Lower leg skin (tissue), 4 donors: ENCODE measurements around the gene BCL2L13. TPM values are rescaled to one million over a fixed set of nuclear protein-coding genes. Genes with fewer than 3 reads are reported as not detected.
"Not testable (repeated sequence)": the region's sequence is repeated elsewhere in the genome, so short reads cannot be mapped to it uniquely, and the experiment has no call there.

ENCODE experiments used
- DNase-seq, 2 donors: peaks; one replicate each; pipeline ENCODE4 v3.0.0-alpha.2; 2019; ENCODE audit warnings: low spot score in 2 of 2
- H3K4me3 ChIP-seq: fragments of 200-600 bp; sonication (generic); 2 replicates; pipeline ENCODE4 v1.5.1; 2017; ENCODE audit warnings: mild to moderate bottlenecking, low read depth; ENCODE audit not compliant: poor library complexity, severe bottlenecking
- POLR2A ChIP-seq, 2 donors: fragments of 450-650 bp; IDR thresholded peaks; one replicate each; pipeline ENCODE4 v1.6.1; 2016 to 2017; ENCODE audit warnings: antibody characterized with exemption in 2 of 2, mild to moderate bottlenecking in 1 of 2, moderate library complexity in 1 of 2
- WGBS, 2 donors: methylation state at CpG; one replicate each; pipeline ENCODE4 v1.1.5; 2018; 5-methylcytosine and 5-hydroxymethylcytosine counted together
- intact Hi-C: fragments of 100-400 bp; cut with DNase I; formaldehyde crosslinking; loops from one replicate; pipeline ENCODE4 v1.15.0; 2023; ENCODE audit warnings: low total_unique reads
- total RNA-seq, 4 donors: library from RNA; depleted of rRNA; stranded (reverse); fragments of >200 nt; gene quantifications; one replicate each; pipeline ENCODE4 v1.1.0, GENCODE V29; 2016
- TF ChIP-seq, protein P1 (sequence below), 3 donors: fragments of 450-650 bp; IDR thresholded peaks; one replicate each; pipeline ENCODE4 v1.5.1; 2016; ENCODE audit warnings: antibody characterized with exemption in 3 of 3, mild to moderate bottlenecking in 3 of 3, moderate library complexity in 2 of 3

Gene BCL2L13
- total RNA-seq, 4 donors from 2014 or later, result 63.0 to 71.2 (median 67.5) TPM

DNA sequence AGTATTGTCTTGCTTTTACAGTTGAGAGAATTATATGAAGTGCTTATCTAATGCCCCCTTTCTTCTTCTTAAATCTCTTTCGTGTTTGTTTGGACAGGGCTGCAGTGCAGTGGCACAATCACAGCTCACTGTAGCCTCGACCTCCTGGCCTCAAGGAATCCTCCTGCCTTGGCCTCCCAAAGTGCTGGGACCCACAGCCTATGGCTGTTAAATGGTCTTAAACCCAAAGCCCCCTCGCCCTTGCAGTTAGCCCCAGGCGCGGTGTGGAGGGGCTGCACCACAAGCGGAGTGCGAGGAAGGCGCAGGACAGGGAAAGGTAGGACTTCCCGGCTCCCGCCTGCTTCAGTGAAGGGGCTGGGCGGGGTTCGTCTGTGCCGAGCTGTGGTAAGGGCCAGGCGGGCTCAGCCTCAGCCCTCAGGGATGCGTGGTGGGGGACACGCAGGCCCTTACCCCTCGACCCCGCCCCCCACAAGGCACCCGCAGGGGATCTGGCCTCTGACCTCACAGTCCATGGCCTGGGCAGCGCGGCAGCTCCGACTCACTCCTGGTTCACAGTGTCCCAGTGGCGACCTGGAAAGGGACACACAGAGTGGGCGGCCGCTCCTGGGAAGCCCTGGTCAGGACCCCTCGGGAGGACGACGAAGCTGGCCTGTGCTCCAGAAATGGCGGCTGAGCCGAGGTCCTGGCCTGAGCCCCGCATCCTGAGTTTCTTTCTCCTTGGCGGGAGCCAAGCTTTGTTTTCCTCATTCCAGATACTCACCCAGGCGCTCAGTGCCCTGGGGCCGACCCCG, 111.2 kb downstream of the BCL2L13 start:
- TF ChIP-seq, protein P1, sequence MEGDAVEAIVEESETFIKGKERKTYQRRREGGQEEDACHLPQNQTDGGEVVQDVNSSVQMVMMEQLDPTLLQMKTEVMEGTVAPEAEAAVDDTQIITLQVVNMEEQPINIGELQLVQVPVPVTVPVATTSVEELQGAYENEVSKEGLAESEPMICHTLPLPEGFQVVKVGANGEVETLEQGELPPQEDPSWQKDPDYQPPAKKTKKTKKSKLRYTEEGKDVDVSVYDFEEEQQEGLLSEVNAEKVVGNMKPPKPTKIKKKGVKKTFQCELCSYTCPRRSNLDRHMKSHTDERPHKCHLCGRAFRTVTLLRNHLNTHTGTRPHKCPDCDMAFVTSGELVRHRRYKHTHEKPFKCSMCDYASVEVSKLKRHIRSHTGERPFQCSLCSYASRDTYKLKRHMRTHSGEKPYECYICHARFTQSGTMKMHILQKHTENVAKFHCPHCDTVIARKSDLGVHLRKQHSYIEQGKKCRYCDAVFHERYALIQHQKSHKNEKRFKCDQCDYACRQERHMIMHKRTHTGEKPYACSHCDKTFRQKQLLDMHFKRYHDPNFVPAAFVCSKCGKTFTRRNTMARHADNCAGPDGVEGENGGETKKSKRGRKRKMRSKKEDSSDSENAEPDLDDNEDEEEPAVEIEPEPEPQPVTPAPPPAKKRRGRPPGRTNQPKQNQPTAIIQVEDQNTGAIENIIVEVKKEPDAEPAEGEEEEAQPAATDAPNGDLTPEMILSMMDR (IDR thresholded peaks at IDR 0.05), result no peak
- no peak for DNase-seq
- intact Hi-C loops, result no loop called here
- H3K4me3 ChIP-seq, result no peak overlapping the region
- 91 to 93% methylated on average over 35 of the region's 35 CpGs for WGBS, 2 donors

DNA sequence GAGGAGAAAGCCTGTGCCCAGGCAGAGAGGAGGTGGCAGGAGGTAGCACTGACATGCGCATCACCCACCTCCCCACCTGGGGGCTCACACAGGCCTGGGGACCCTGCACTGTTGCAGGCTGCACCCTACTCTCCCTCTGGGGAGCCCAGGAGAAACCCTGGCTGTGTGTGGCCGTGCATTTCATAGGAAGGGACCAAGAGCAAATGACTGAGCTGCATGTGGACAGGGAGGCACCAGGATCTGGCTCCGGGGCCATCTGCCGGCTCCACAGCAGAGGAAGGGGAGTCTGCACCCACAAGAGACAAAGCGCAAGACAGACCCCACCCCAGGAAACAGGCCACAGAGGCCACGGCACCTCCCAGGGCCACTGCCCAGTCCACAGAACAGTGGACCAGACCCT, 113.0 kb downstream of the BCL2L13 start:
- no peak for DNase-seq
- no peak overlapping the region for H3K4me3 ChIP-seq
- intact Hi-C loops, result no loop called here
- no peak for TF ChIP-seq POLR2A (IDR thresholded peaks at IDR 0.05)
- TF ChIP-seq, protein P1 (IDR thresholded peaks at IDR 0.05), result no peak
- WGBS, 2 donors, result 89 to 91% methylated on average over 6 of the region's 6 CpGs

DNA sequence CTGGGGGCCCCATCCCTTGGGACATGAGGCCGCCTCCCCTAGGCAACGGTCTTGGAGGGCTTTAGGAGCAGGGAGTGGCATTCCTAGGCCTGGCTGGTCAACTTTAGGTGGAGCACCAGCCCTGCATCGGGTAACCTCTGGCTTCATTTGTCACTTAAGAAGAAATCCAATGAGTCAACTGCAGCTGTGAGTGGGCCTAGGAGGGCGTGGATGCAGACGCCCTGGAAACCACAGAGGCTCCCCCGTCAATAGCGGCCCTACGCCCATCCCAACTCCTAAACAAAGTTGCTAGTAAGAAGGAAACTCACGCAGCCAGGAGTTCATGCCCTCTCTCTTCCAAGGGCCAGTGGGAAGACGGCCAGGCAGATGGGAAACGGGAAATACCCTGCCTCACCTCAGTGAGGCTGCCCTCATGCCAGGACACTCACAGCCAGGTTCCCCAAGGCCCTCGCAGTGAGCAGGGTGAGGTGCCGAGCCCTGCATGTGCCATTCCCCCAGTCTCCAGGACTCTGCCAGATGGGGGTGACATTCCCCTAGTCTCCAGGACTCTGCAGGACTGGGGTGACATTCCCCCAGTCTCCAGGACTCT, 114.9 kb downstream of the BCL2L13 start:
- H3K4me3 ChIP-seq, result no peak overlapping the region
- intact Hi-C loops, result no loop called here
- 78 to 81% methylated on average over 12 to 13 of the region's 13 CpGs for WGBS, 2 donors
- TF ChIP-seq, protein P1 (IDR thresholded peaks at IDR 0.05), result no peak
- TF ChIP-seq POLR2A (IDR thresholded peaks at IDR 0.05), result no peak
- DNase-seq, result no peak

DNA sequence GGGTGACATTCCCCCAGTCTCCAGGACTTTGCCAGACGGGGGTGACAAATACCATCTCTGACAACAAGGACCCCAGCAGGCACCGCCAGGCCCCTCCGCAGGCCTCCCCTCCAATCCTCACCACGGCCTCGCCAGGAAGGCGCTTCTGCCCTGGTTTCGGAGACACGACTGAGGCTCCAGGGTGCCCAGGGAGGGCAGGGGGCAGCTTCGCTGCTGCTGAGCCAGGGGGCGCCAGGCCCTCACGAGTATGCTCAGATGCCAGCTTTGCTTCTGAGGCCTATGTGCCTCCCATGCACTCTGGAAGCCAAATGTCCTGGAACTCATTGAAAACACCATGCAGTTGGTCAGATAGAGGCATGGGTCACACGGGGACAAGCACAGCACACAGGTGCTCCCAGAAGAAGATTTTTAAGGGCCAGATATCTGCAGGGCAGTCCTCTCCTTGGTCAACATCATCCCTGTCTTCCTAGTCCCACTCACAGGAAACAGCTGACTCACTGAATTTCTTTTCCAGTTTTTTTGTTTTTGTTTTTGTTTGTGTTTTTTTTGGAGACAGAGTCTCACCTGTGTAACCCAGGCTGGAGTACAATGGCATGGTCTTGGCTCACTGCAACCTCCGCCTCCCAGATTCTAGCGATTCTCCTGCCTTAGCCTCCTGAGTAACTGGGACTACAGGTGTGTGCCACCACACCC, 115.8 kb downstream of the BCL2L13 start:
- WGBS, 2 donors, result 91 to 94% methylated on average over 14 of the region's 14 CpGs

DNA sequence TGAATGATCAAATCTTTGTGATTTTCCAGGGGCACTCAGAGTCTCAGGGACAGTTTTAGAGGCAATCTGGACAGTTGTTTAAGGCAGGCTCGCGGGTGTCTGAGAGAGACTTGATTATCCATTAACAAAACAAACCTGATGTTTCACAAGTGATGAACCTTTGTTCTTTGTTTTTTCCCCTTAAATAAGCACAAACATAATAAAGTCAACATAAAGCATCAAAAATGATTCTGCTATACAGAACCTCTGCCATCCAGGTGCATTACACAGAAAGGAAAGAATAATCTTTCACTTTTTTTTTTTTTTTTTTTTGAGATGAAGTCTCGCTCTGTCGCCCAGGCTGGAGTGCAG, 122.6 kb downstream of the BCL2L13 start:
- no peak overlapping the region for H3K4me3 ChIP-seq
- TF ChIP-seq POLR2A (IDR thresholded peaks at IDR 0.05), result no peak
- TF ChIP-seq, protein P1 (IDR thresholded peaks at IDR 0.05), result no peak
- no peak for DNase-seq
- 90 to 91% methylated on average over 4 of the region's 4 CpGs for WGBS, 2 donors
- intact Hi-C loops, result no loop called here

More for the DNA sequence above, 115.8 kb downstream of the BCL2L13 start:
- no peak overlapping the region for H3K4me3 ChIP-seq
- no peak for DNase-seq
- TF ChIP-seq, protein P1 (IDR thresholded peaks at IDR 0.05), result no peak
- intact Hi-C loops, result no loop called here

DNA sequence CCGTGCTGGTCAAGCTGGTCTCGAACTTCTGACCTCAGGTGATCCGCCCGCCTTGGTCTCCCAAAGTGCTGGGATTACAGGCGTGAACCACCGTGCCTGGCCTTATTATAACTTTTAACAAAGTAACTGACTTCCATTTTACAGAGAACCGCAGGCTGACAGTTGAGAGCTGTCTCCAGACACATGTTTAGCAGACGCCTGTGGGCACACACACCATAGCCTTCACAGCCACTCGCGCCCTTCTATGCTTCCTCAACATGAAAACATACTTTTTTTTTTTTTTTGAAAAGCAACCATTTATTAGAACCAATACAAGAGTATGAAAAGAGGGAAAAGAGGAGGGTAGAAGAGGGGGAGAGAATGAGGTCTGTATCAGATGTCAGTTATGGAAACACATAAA, 124.9 kb downstream of the BCL2L13 start:
- intact Hi-C loops, result not testable (repeated sequence)
- 76 to 79% methylated on average over 10 of the region's 10 CpGs for WGBS, 2 donors

More for the DNA sequence above, 124.9 kb downstream of the BCL2L13 start:
- not testable (repeated sequence) for H3K4me3 ChIP-seq, DNase-seq
